ENCODE data around the gene LRRN2.

The LRRN2 gene

GRCh38 chr1:204685236-204686006 is at the start of gene LRRN2:
LRRN2 (minus strand) TSS chr1:204685738; CDS start chr1:204619992, 65,746 bp downstream.
- Histone ChIP-seq H3K27ac (ENCODE audit: low read depth, low read length) (no peak within 1 kb of the TSS; the same call in 1 of the 2 replicates), H3K4me1 (ENCODE audit: control insufficient read depth, insufficient read depth, low read length) (peaks cover 24% of the 10 kb centered on the region), H3K9me3 (ENCODE audit: control insufficient read depth, insufficient read depth, low read depth, low read length) (no peaks in the 10 kb centered on the region), H3K4me3 (ENCODE audit: low read depth, low read length) (peak within 1 kb of the TSS; percentile 90), H3K9ac (ENCODE audit: low read length) (peak within 1 kb of the TSS; percentile 88), H3K27me3 (ENCODE audit: control insufficient read depth, insufficient read depth, low read length) (peaks cover 61% of the 10 kb centered on the region), H3K36me3 (ENCODE audit: control insufficient read depth, insufficient read depth, low read length) (no peaks in the 10 kb centered on the region)

- H3K36me3 ChIP-seq (ENCODE audit: control insufficient read depth, insufficient read depth, low read length), result no peaks in the 10 kb centered on the region
- no peak overlapping the region for H3K27ac ChIP-seq (ENCODE audit: low read depth, low read length)
- H3K4me1 ChIP-seq (ENCODE audit: control insufficient read depth, insufficient read depth, low read length), result peaks cover 18% of the 10 kb centered on the region
- H3K27me3 ChIP-seq (ENCODE audit: control insufficient read depth, insufficient read depth, low read length), result no peaks in the 10 kb centered on the region
- no peak overlapping the region for H3K9ac ChIP-seq (ENCODE audit: low read length)
- H3K4me3 ChIP-seq (ENCODE audit: low read depth, low read length), result no peak overlapping the region
- H3K9me3 ChIP-seq (ENCODE audit: control insufficient read depth, insufficient read depth, low read depth, low read length), result peaks cover 8% of the 10 kb centered on the region; the same call in 1 of the 2 replicates
Observed at GRCh38 chr1:204735042-204735441, 49.5 kb upstream of the LRRN2 start.

- Histone ChIP-seq H3K27ac (ENCODE audit: low read depth, low read length) (no peak overlapping the region), H3K4me1 (ENCODE audit: control insufficient read depth, insufficient read depth, low read length) (peaks cover 21% of the 10 kb centered on the region), H3K9ac (ENCODE audit: low read length) (no peak overlapping the region), H3K9me3 (ENCODE audit: control insufficient read depth, insufficient read depth, low read depth, low read length) (peaks cover 8% of the 10 kb centered on the region; the same call in 1 of the 2 replicates), H3K4me3 (ENCODE audit: low read depth, low read length) (no peak overlapping the region), H3K36me3 (ENCODE audit: control insufficient read depth, insufficient read depth, low read length) (no peaks in the 10 kb centered on the region), H3K27me3 (ENCODE audit: control insufficient read depth, insufficient read depth, low read length) (no peaks in the 10 kb centered on the region)
Observed at GRCh38 chr1:204733869-204734596, 48.5 kb upstream of the LRRN2 start.

GRCh38 chr1:204733289-204733688 is 47.8 kb upstream of the LRRN2 start:
- H3K27me3 ChIP-seq (ENCODE audit: control insufficient read depth, insufficient read depth, low read length), result no peaks in the 10 kb centered on the region
- no peak overlapping the region for H3K9ac ChIP-seq (ENCODE audit: low read length)
- no peak overlapping the region for H3K27ac ChIP-seq (ENCODE audit: low read depth, low read length)
- H3K36me3 ChIP-seq (ENCODE audit: control insufficient read depth, insufficient read depth, low read length), result no peaks in the 10 kb centered on the region
- peaks cover 1% of the 10 kb centered on the region; the same call in 1 of the 2 replicates for H3K9me3 ChIP-seq (ENCODE audit: control insufficient read depth, insufficient read depth, low read depth, low read length)
- peaks cover 21% of the 10 kb centered on the region for H3K4me1 ChIP-seq (ENCODE audit: control insufficient read depth, insufficient read depth, low read length)
- no peak overlapping the region for H3K4me3 ChIP-seq (ENCODE audit: low read depth, low read length)

GRCh38 chr1:204731985-204732575 is 46.5 kb upstream of the LRRN2 start:
- Histone ChIP-seq H3K9me3 (ENCODE audit: control insufficient read depth, insufficient read depth, low read depth, low read length) (no peaks in the 10 kb centered on the region), H3K27me3 (ENCODE audit: control insufficient read depth, insufficient read depth, low read length) (no peaks in the 10 kb centered on the region), H3K4me3 (ENCODE audit: low read depth, low read length) (no peak overlapping the region), H3K27ac (ENCODE audit: low read depth, low read length) (no peak overlapping the region), H3K4me1 (ENCODE audit: control insufficient read depth, insufficient read depth, low read length) (peaks cover 21% of the 10 kb centered on the region), H3K36me3 (ENCODE audit: control insufficient read depth, insufficient read depth, low read length) (no peaks in the 10 kb centered on the region), H3K9ac (ENCODE audit: low read length) (no peak overlapping the region)

GRCh38 chr1:204731509-204731908 is 46.0 kb upstream of the LRRN2 start:
- peaks cover under 1% of the 10 kb centered on the region; the same call in 1 of the 2 replicates for H3K27me3 ChIP-seq (ENCODE audit: control insufficient read depth, insufficient read depth, low read length)
- H3K27ac ChIP-seq (ENCODE audit: low read depth, low read length), result no peak overlapping the region
- H3K9ac ChIP-seq (ENCODE audit: low read length), result no peak overlapping the region

GRCh38 chr1:204730826-204731459 is 45.4 kb upstream of the LRRN2 start:
- H3K4me1 ChIP-seq (ENCODE audit: control insufficient read depth, insufficient read depth, low read length), result peaks cover 21% of the 10 kb centered on the region

More at GRCh38 chr1:204731509-204731908, 46.0 kb upstream of the LRRN2 start:
- no peaks in the 10 kb centered on the region for H3K36me3 ChIP-seq (ENCODE audit: control insufficient read depth, insufficient read depth, low read length)
- peaks cover 21% of the 10 kb centered on the region for H3K4me1 ChIP-seq (ENCODE audit: control insufficient read depth, insufficient read depth, low read length)
- H3K9me3 ChIP-seq (ENCODE audit: control insufficient read depth, insufficient read depth, low read depth, low read length), result no peaks in the 10 kb centered on the region
- H3K4me3 ChIP-seq (ENCODE audit: low read depth, low read length), result no peak overlapping the region

GRCh38 chr1:204729516-204729915 is 44.0 kb upstream of the LRRN2 start:
- Histone ChIP-seq H3K4me3 (ENCODE audit: low read depth, low read length) (no peak overlapping the region), H3K27me3 (ENCODE audit: control insufficient read depth, insufficient read depth, low read length) (peaks cover 8% of the 10 kb centered on the region; the same call in 1 of the 2 replicates), H3K36me3 (ENCODE audit: control insufficient read depth, insufficient read depth, low read length) (no peaks in the 10 kb centered on the region), H3K27ac (ENCODE audit: low read depth, low read length) (no peak overlapping the region), H3K9me3 (ENCODE audit: control insufficient read depth, insufficient read depth, low read depth, low read length) (no peaks in the 10 kb centered on the region), H3K4me1 (ENCODE audit: control insufficient read depth, insufficient read depth, low read length) (peaks cover 21% of the 10 kb centered on the region), H3K9ac (ENCODE audit: low read length) (no peak overlapping the region)

More at GRCh38 chr1:204730826-204731459, 45.4 kb upstream of the LRRN2 start:
- Histone ChIP-seq H3K27me3 (ENCODE audit: control insufficient read depth, insufficient read depth, low read length) (peaks cover 7% of the 10 kb centered on the region; the same call in 1 of the 2 replicates), H3K9ac (ENCODE audit: low read length) (no peak overlapping the region), H3K27ac (ENCODE audit: low read depth, low read length) (no peak overlapping the region), H3K36me3 (ENCODE audit: control insufficient read depth, insufficient read depth, low read length) (no peaks in the 10 kb centered on the region), H3K4me3 (ENCODE audit: low read depth, low read length) (no peak overlapping the region), H3K9me3 (ENCODE audit: control insufficient read depth, insufficient read depth, low read depth, low read length) (no peaks in the 10 kb centered on the region)

GRCh38 chr1:204728456-204728855 is 42.9 kb upstream of the LRRN2 start:
- no peak overlapping the region for H3K4me3 ChIP-seq (ENCODE audit: low read depth, low read length)
- peaks cover 8% of the 10 kb centered on the region; the same call in 1 of the 2 replicates for H3K27me3 ChIP-seq (ENCODE audit: control insufficient read depth, insufficient read depth, low read length)
- H3K4me1 ChIP-seq (ENCODE audit: control insufficient read depth, insufficient read depth, low read length), result peaks cover 21% of the 10 kb centered on the region
- H3K27ac ChIP-seq (ENCODE audit: low read depth, low read length), result no peak overlapping the region
- no peaks in the 10 kb centered on the region for H3K36me3 ChIP-seq (ENCODE audit: control insufficient read depth, insufficient read depth, low read length)
- no peaks in the 10 kb centered on the region for H3K9me3 ChIP-seq (ENCODE audit: control insufficient read depth, insufficient read depth, low read depth, low read length)
- no peak overlapping the region for H3K9ac ChIP-seq (ENCODE audit: low read length)

GRCh38 chr1:204728045-204728444 is 42.5 kb upstream of the LRRN2 start:
- Histone ChIP-seq H3K36me3 (ENCODE audit: control insufficient read depth, insufficient read depth, low read length) (no peaks in the 10 kb centered on the region), H3K27me3 (ENCODE audit: control insufficient read depth, insufficient read depth, low read length) (peaks cover 8% of the 10 kb centered on the region; the same call in 1 of the 2 replicates), H3K4me3 (ENCODE audit: low read depth, low read length) (no peak overlapping the region), H3K9me3 (ENCODE audit: control insufficient read depth, insufficient read depth, low read depth, low read length) (no peaks in the 10 kb centered on the region), H3K4me1 (ENCODE audit: control insufficient read depth, insufficient read depth, low read length) (peaks cover 21% of the 10 kb centered on the region), H3K27ac (ENCODE audit: low read depth, low read length) (no peak overlapping the region), H3K9ac (ENCODE audit: low read length) (no peak overlapping the region)
